Stimulated activated memory B cell treated with anti-CD40 and anti-IgM and Interleukin-4, amounts not matched to agents 10 μg/mL and 1 μg/mL and 100 μg/mL, for 72 hours (primary cell): Measurements from ENCODE around the gene RAB3D.
A peak's percentile ranks its signal among the peaks of the same experiment; 100 is the strongest.
"Not testable (repeated sequence)": the region's sequence is repeated elsewhere in the genome, so short reads cannot be mapped to it uniquely, and the experiment has no call there.

Experiments
- ATAC-seq: fragments of 150-1000 bp; cut with Tn5 transposase; 2 replicates; pipeline ENCODE4 v1.10.0; 2021
- H3K27ac Mint-ChIP-seq: one replicate; pipeline ENCODE4 v1.8.0; 2022; ENCODE audit warnings: mild to moderate bottlenecking, mixed read lengths
- H3K27me3 Mint-ChIP-seq: one replicate; pipeline ENCODE4 v1.8.0; 2022; ENCODE audit warnings: mixed read lengths
- H3K36me3 Mint-ChIP-seq: one replicate; pipeline ENCODE4 v1.8.0; 2022; ENCODE audit warnings: mixed read lengths
- H3K4me1 Mint-ChIP-seq: one replicate; pipeline ENCODE4 v1.8.0; 2022; ENCODE audit warnings: mixed read lengths
- H3K4me3 Mint-ChIP-seq: one replicate; pipeline ENCODE4 v1.8.0; 2022; ENCODE audit warnings: mild to moderate bottlenecking, moderate library complexity, mixed read lengths
- H3K9me3 Mint-ChIP-seq: one replicate; pipeline ENCODE4 v1.8.0; 2022; ENCODE audit warnings: mixed read lengths

The RAB3D gene

DNA sequence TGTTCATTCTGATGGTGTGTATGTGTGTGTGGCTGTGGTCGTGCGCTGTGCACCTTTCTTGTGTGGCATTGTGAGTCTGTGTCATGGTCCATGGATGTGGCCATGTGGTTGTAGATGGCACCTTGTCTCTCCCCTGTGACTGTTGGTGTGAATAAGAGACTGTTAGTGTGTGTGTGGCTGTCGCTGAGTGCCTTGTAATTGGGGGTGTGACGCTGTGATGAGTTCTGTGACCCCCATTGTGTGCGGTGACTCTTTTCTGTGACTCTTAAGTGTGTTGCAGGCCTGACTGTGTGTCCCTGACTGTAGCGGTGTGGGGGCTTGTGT lies 16.6 kb upstream of the RAB3D start:
- H3K36me3 Mint-ChIP-seq, result peaks cover 4% of the 10 kb centered on the region
- H3K27ac Mint-ChIP-seq, result no peak overlapping the region
- H3K27me3 Mint-ChIP-seq, result peaks cover 38% of the 10 kb centered on the region
- H3K4me1 Mint-ChIP-seq, result peaks cover 13% of the 10 kb centered on the region
- no peak for ATAC-seq
- peak overlapping the region; percentile 44 for H3K4me3 Mint-ChIP-seq
- H3K9me3 Mint-ChIP-seq, result no peaks in the 10 kb centered on the region

- H3K4me1 Mint-ChIP-seq, result peaks cover 13% of the 10 kb centered on the region
- peak; percentile 80 for ATAC-seq
- no peaks in the 10 kb centered on the region for H3K9me3 Mint-ChIP-seq
- H3K4me3 Mint-ChIP-seq, result peak within 1 kb of the TSS; percentile 44
- H3K27ac Mint-ChIP-seq, result peak within 1 kb of the TSS; percentile 1
- H3K36me3 Mint-ChIP-seq, result peaks cover 4% of the 10 kb centered on the region
- H3K27me3 Mint-ChIP-seq, result peaks cover 38% of the 10 kb centered on the region
These were observed 16.0 kb upstream of the RAB3D start, which contains the start of gene PLPPR2 for GRCh38 chr19:11355160-11356073. Gene PLPPR2 (plus strand): TSS chr19:11355432. CDS start chr19:11357674, 2,242 bp downstream.

GRCh38 chr19:11354102-11354501 lies 14.6 kb upstream of the RAB3D start:
- Mint-ChIP-seq H3K36me3 (peaks cover 12% of the 10 kb centered on the region), H3K27me3 (peaks cover 38% of the 10 kb centered on the region), H3K4me1 (peaks cover 13% of the 10 kb centered on the region)
- ATAC-seq, H3K4me3 Mint-ChIP-seq, H3K27ac Mint-ChIP-seq, H3K9me3 Mint-ChIP-seq: not testable (repeated sequence)

- Mint-ChIP-seq H3K36me3 (peaks cover 9% of the 10 kb centered on the region), H3K27ac (no peak overlapping the region), H3K27me3 (no peaks in the 10 kb centered on the region), H3K4me3 (no peak overlapping the region), H3K4me1 (peaks cover 29% of the 10 kb centered on the region), H3K9me3 (peaks cover 4% of the 10 kb centered on the region)
- no peak for ATAC-seq
These were observed 9.7 kb upstream of the RAB3D start for GRCh38 chr19:11349171-11349570.

DNA sequence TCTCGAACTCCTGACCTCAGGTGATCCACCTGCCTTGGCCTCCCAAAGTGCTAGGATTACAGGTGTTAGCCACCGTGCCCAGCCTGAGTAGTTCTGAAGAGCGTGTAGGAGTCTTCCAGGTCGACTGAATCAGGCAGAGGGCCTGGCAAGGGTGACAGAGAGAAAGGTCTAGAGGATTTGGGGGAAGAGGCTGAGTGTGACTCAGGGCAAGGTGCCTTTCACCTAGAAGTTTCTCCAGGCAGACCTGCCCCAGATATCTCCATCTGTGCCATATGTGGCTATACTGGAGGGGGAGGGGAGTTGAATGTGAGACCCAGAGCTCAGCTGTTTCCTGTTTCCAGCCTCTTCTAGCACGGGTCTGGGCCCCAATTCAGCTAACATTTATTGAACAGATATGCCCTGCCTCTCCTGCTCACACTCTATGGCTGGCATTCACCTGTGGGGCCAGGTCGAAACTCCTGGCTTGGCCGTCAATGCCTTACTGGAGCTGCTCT lies 8.1 kb upstream of the RAB3D start:
- peaks cover 12% of the 10 kb centered on the region for H3K36me3 Mint-ChIP-seq
- H3K4me3 Mint-ChIP-seq, result peak overlapping the region; percentile 86
- H3K4me1 Mint-ChIP-seq, result peaks cover 29% of the 10 kb centered on the region
- no peak overlapping the region for H3K27ac Mint-ChIP-seq
- no peaks in the 10 kb centered on the region for H3K27me3 Mint-ChIP-seq
- peaks cover 4% of the 10 kb centered on the region for H3K9me3 Mint-ChIP-seq
- no peak for ATAC-seq

DNA sequence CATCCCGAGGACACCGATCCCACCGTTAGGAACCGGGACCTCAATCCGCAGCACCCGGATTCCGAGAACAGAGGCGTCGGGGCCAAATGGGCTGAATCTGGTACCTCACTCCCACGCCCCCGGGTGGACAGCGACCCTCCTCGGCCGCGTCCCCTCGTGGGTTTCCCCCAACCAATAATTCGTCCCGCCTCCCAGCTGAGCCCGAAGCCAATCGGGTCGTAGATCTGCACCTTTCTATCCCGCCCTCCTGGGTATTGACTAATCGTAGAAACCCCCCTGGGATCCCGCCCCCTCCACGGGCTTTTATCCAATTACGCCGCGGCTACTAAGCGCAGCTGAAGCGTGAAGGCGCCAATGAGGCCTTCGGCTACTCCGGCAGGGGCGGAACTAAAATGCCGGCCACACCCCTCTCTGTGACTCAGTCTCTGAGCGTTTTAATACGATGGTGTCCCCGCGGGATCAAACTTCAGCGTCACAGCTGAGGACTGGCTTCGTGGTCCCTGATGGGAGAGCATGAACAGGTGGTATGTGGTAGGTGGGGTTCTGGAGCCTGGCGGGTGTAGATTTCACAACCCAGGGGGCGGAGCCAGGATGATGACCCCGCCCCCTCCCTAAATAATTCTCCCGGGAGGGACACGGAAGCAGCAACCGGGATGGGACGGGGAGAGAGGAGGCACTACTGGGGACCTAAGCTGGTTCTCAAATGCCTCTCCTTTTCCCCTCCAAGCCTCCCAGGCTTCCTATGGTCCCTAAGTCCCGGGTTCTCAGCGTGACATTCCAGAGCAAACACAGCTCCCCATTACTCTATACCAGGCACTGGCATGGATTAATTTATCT lies 6.9 kb upstream of the RAB3D start, which contains the start of the genes CCDC159 and TMEM205:
Gene CCDC159 (plus strand): TSS at position 416 of the 837 bp plus-strand sequence. CDS start 88 bp downstream, at position 504.
Gene TMEM205 (minus strand): TSS at position 165 of the 837 bp plus-strand sequence. CDS start 649 bp downstream, outside the sequence.
- Mint-ChIP-seq H3K4me3 (peak within 1 kb of the TSS; percentile 86), H3K9me3 (peaks cover 4% of the 10 kb centered on the region), H3K36me3 (peaks cover 17% of the 10 kb centered on the region), H3K4me1 (peaks cover 29% of the 10 kb centered on the region), H3K27me3 (no peaks in the 10 kb centered on the region), H3K27ac (peak within 1 kb of the TSS; percentile 88)
- peak; percentile 98 for ATAC-seq

DNA sequence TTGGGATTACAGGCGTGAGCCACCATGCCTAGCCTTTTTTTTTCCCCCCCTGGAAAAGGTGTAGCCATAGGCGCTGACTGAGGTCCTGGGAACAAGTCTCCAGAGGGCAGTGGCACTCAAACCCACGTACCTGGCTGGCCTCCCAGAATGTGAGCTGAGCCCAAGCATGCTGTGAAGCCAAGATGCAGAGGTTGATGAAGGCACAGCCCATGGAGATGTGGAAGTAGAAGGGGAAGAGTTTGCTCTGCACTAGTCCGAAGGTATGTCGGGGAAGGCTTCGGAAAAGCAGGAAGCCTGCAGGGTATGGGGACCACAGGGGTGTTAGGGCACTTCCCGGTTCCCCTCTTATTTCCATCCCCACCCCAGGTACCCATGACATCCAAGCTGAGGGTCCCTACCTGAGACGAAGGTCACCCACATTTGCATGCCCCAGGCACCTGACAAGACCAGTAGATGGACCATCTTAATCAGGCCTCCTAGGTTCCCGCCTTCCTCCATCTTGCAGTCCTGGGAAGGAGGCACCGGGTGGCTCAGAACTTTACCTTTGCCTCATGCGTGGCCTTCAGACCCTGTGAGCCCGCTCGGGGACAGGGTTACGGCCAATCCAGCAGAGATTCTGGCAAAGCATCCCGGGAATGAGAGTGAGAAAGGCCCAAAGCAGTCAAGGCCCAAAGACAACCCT lies 5.8 kb upstream of the RAB3D start:
- Mint-ChIP-seq H3K27me3 (no peaks in the 10 kb centered on the region), H3K4me1 (peaks cover 29% of the 10 kb centered on the region), H3K9me3 (peaks cover 4% of the 10 kb centered on the region), H3K36me3 (peaks cover 17% of the 10 kb centered on the region), H3K27ac (peak overlapping the region; percentile 88), H3K4me3 (peak overlapping the region; percentile 86)
- no peak for ATAC-seq

- ATAC-seq, result no peak
- Mint-ChIP-seq H3K4me3 (no peak overlapping the region), H3K4me1 (peaks cover 45% of the 10 kb centered on the region)
These were observed 3.0 kb upstream of the RAB3D start for GRCh38 chr19:11342429-11342828.

DNA sequence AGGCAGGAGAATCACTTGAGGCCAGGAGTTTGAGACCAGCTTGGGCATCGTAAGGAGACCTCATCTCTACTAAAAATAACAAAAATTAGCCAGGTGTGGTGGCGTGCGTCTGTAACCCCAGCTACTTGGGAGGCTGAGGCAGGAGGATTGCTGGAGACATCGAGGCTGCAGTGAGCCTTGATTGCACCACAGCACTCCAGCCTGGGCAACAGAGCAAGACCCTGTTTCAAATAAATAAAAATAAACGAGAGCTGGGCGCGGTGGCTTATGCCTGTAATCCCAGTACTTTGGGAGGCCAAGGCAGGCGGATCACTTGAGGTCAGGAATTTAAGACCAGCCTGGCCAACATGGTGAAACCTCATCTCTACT lies 626 bp upstream of the RAB3D start:
- peak overlapping the region; percentile 83 for H3K4me3 Mint-ChIP-seq
- H3K27ac Mint-ChIP-seq, result peak overlapping the region; percentile 81
- not testable (repeated sequence) for H3K27me3 Mint-ChIP-seq, H3K9me3 Mint-ChIP-seq, ATAC-seq
- H3K36me3 Mint-ChIP-seq, result peaks cover 24% of the 10 kb centered on the region
- H3K4me1 Mint-ChIP-seq, result peaks cover 26% of the 10 kb centered on the region

More at GRCh38 chr19:11342429-11342828, 3.0 kb upstream of the RAB3D start:
- no peak overlapping the region for H3K27ac Mint-ChIP-seq
- H3K36me3 Mint-ChIP-seq, result peaks cover 8% of the 10 kb centered on the region
- H3K27me3 Mint-ChIP-seq, result no peaks in the 10 kb centered on the region
- no peaks in the 10 kb centered on the region for H3K9me3 Mint-ChIP-seq

GRCh38 chr19:11338569-11339253 lies 746 bp downstream of the RAB3D start:
- H3K4me1 Mint-ChIP-seq, result peaks cover 16% of the 10 kb centered on the region
- peak overlapping the region; percentile 83 for H3K4me3 Mint-ChIP-seq
- no peaks in the 10 kb centered on the region for H3K27me3 Mint-ChIP-seq
- H3K27ac Mint-ChIP-seq, result peak overlapping the region; percentile 81
- H3K36me3 Mint-ChIP-seq, result peaks cover 37% of the 10 kb centered on the region
- no peak for ATAC-seq
- H3K9me3 Mint-ChIP-seq, result peaks cover 3% of the 10 kb centered on the region

- H3K4me3 Mint-ChIP-seq, result no peak overlapping the region
- peaks cover 43% of the 10 kb centered on the region for H3K36me3 Mint-ChIP-seq
- no peaks in the 10 kb centered on the region for H3K27me3 Mint-ChIP-seq
- H3K9me3 Mint-ChIP-seq, result peaks cover 3% of the 10 kb centered on the region
- ATAC-seq, result no peak
- no peak overlapping the region for H3K27ac Mint-ChIP-seq
- H3K4me1 Mint-ChIP-seq, result peaks cover 16% of the 10 kb centered on the region
These were observed 1.3 kb downstream of the RAB3D start for GRCh38 chr19:11338121-11338520.

GRCh38 chr19:11337080-11337479 lies 2.4 kb downstream of the RAB3D start:
- H3K4me3 Mint-ChIP-seq, result no peak overlapping the region

GRCh38 chr19:11335449-11336146 lies 3.9 kb downstream of the RAB3D start:
- peaks cover 16% of the 10 kb centered on the region for H3K4me1 Mint-ChIP-seq
- no peak for ATAC-seq
- H3K27me3 Mint-ChIP-seq, result no peaks in the 10 kb centered on the region
- H3K27ac Mint-ChIP-seq, result no peak overlapping the region
- H3K36me3 Mint-ChIP-seq, result peaks cover 42% of the 10 kb centered on the region
- H3K4me3 Mint-ChIP-seq, result no peak overlapping the region
- H3K9me3 Mint-ChIP-seq, result peaks cover 3% of the 10 kb centered on the region

More at GRCh38 chr19:11337080-11337479, 2.4 kb downstream of the RAB3D start:
- H3K27ac Mint-ChIP-seq, result no peak overlapping the region
- no peaks in the 10 kb centered on the region for H3K27me3 Mint-ChIP-seq
- ATAC-seq, result no peak
- peaks cover 42% of the 10 kb centered on the region for H3K36me3 Mint-ChIP-seq
- peaks cover 16% of the 10 kb centered on the region for H3K4me1 Mint-ChIP-seq
- peaks cover 3% of the 10 kb centered on the region for H3K9me3 Mint-ChIP-seq

DNA sequence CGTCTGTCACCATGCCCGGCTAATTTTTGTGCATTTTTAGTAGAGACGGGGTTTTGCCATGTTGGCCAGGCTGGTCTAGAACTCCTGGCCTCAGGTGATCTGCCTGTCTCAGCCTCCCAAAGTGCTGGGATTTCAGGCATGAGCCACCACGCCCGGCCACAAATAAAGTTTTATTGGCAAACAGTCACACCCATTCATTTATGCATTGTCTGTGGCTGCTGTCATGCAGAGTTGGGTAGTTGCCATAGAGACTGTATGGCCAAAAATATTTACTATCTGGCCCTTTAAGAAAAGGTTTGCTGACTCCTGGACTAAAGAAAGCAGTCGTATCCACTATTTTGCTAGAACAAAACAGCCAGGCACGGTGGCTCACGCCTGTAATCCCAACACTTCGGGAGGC lies 5.6 kb downstream of the RAB3D start:
- H3K27me3 Mint-ChIP-seq, H3K4me3 Mint-ChIP-seq, H3K4me1 Mint-ChIP-seq, H3K27ac Mint-ChIP-seq, H3K9me3 Mint-ChIP-seq, ATAC-seq: not testable (repeated sequence)
- H3K36me3 Mint-ChIP-seq, result peaks cover 42% of the 10 kb centered on the region
